AG09309 (cell line): ENCODE data around the gene CLMN.

Source experiments
- DNase-seq: peaks from one replicate; pipeline ENCODE4 v3.0.0-alpha.2; 2010; ENCODE audit warnings: low read depth
- H3K4me3 ChIP-seq: 2 replicates; pipeline ENCODE4 v1.5.1; 2011; ENCODE audit warnings: mild to moderate bottlenecking, low read depth, low read length, moderate library complexity; ENCODE audit not compliant: control insufficient read depth
- TF ChIP-seq, protein P1 (sequence below): IDR thresholded peaks from 2 replicates; pipeline ENCODE4 v1.5.1; 2011; ENCODE audit warnings: mild to moderate bottlenecking, low read depth, low read length, inconsistent platforms; ENCODE audit not compliant: insufficient read depth, control insufficient read depth; ENCODE audit errors: missing control alignments

Gene CLMN

DNA sequence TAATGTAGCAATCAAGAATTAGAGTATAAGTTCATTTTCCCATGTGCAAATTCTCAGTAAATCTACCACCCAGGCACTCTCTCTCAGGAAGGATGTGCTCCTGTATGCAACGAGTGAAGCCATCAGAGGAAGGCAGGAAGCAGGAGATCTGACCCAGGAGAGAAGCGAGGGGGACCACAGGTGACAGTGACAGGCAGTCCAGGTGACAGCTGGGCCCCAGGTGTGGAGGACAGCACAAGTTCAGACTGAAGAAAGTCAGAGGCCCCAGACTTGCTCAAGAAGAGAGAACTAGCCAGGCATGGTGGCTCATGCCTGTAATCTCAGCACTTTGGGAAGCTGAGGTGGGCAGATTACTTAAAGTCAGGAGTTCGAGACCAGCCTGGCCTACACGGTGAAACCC lies 13.8 kb downstream of the CLMN start:
- TF ChIP-seq, protein P1, sequence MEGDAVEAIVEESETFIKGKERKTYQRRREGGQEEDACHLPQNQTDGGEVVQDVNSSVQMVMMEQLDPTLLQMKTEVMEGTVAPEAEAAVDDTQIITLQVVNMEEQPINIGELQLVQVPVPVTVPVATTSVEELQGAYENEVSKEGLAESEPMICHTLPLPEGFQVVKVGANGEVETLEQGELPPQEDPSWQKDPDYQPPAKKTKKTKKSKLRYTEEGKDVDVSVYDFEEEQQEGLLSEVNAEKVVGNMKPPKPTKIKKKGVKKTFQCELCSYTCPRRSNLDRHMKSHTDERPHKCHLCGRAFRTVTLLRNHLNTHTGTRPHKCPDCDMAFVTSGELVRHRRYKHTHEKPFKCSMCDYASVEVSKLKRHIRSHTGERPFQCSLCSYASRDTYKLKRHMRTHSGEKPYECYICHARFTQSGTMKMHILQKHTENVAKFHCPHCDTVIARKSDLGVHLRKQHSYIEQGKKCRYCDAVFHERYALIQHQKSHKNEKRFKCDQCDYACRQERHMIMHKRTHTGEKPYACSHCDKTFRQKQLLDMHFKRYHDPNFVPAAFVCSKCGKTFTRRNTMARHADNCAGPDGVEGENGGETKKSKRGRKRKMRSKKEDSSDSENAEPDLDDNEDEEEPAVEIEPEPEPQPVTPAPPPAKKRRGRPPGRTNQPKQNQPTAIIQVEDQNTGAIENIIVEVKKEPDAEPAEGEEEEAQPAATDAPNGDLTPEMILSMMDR: no peak
- DNase-seq: no peak
- no peak overlapping the region for H3K4me3 ChIP-seq

DNA sequence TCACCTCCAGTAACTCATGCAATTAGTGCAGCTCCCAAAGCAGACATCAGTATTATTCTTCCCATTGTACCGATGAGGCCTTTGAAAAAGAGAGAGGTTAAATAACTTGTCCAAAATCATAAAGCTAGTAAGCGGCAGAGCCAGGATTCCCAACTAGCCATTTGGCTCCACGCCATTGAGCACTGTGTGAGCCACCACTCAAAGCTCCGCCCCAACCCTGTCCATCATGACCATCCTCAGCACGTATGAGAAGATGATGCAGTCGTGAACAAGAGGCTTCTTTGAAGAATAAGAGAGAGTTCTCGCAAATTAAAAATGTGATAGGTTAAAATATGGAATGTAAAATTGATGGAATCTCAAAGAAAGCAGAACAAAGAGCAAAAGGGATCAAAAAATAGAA lies 14.6 kb downstream of the CLMN start:
- TF ChIP-seq, protein P1: no peak
- no peak for DNase-seq
- H3K4me3 ChIP-seq: no peak overlapping the region

DNA sequence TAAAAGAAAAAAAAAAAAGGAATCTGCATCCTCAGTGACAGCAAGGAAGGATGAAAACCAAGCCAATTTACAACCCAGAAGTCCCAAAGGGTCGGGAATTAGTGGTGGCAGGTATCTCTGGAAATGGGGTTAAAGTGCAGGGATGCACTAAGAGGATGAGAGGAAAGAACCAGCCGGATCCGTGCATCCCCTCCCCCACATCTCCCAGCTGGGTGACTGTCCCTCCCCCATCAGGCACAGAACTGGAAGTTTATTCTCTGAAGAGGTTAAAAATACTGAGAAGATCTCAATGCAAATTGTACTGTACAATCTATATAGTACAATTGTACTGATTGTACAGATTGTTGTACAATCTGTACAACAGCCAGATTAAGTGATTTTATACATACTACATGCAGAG lies 15.4 kb downstream of the CLMN start:
- TF ChIP-seq, protein P1: no peak
- DNase-seq: no peak
- H3K4me3 ChIP-seq: no peak overlapping the region

DNA sequence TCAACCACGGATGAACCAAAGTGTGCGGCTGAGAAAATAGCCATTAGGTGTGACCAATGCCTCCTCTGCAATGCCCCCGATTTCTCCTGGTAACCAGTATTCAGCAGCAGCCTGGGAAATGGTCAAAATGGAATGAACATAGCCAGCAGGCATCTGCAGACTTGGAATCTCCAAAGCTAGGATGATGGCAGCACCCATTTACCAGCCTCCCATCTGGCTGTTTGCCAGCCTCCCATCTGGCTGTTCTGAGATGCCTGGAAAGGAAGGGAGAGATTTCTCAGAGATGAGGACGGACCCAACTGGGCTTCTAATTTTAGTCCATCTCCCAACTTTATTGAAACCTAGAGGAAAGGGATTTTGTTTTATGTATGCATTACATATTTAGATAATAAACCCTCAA lies 16.2 kb downstream of the CLMN start:
- DNase-seq: no peak
- TF ChIP-seq, protein P1: no peak
- H3K4me3 ChIP-seq: no peak overlapping the region

DNA sequence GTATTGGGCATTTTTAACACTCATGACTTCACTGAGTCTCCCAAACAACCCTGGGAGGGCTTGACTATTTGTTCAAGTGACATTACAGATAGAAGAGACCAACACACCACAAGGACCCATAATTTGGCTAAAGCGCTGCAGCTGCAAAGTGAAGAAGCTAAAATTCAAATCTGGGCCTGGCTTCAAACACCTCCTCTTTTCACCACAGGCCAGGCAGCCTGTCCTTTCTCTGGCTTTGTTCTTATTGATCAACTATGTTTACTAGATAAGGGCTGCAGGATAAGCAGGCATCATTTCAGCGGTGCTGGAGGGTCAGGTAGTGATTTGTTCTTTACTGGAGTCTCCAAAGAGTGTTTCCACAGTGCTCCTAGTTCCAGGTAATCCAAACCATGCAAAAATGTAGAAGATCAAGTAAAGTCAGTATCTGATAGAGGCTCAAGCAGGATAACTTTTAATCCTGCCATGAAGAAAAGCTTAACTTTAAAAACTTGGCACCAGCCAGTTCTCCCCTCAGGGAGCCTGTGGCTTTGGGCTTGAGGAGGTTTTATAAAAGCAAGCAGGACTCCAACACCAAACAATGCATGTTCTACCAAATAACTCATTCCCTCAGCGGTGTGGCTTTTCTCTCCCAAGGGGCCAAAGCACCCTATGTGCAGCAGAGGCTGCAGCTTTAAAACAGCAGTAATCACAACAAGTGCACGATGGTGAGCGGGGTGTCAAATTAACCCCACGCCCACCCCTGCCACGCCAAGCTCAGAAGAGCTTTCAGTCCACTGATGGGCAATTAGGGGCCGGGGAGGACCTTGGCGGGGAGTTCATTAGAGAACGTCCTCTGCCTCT lies 16.8 kb downstream of the CLMN start:
- TF ChIP-seq, protein P1: no peak
- H3K4me3 ChIP-seq: no peak overlapping the region
- no peak for DNase-seq

DNA sequence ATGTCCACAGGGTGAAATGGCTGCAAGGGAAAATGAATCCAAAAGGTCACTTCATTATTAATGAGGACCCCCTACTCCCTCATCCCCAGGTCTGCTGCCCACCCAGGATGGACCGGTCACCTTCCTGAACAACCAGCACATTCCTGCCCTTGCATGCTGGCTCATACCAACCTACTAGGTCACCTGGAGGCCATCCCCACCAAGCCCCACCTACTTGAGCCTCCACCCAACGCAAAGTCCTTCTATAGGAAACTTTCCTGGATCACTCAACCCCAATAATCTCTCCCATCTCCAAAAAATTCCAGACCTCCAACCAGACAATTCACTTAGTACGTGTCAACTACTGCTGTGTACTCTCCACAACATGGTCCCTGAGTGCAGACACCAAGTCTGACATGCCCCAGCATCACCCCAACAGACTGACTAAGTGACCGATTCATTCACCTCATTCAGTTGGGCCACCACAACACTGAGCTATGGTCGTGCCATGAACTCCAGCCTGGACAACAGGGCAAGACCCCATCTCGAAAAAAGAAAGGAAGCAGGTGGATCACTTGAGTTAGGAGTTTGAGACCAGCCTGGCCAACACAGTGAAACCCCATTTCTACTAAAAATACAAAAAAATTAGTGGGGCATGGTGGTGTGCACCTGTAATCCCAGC lies 18.1 kb downstream of the CLMN start:
- no peak for DNase-seq
- TF ChIP-seq, protein P1: no peak
- no peak overlapping the region for H3K4me3 ChIP-seq
